Neural cell (in vitro differentiated cells): ENCODE measurements around the gene ANKRD2. TPM values are rescaled to one million over a fixed set of nuclear protein-coding genes. Genes with fewer than 3 reads are reported as not detected.
"Not testable (repeated sequence)": the region's sequence is repeated elsewhere in the genome, so short reads cannot be mapped to it uniquely, and the experiment has no call there.

Experiments used
- H2AFZ ChIP-seq: fragments of 200-600, 300-800 bp; sonication (generic), shearing (Covaris generic); 2 replicates; pipeline ENCODE4 v1.6.0; 2014; ENCODE audit warnings: low read depth, mild to moderate bottlenecking, antibody characterized with exemption, low read length, moderate library complexity
- H3F3A ChIP-seq: fragments of 200-600 bp; shearing (Covaris generic); 2 replicates; pipeline ENCODE4 v1.6.1; 2016; ENCODE audit warnings: mild to moderate bottlenecking, moderate library complexity, mixed read lengths, antibody characterized with exemption, low read length; ENCODE audit not compliant: insufficient read depth, poor library complexity, severe bottlenecking
- H3K27ac ChIP-seq: fragments of 200-600, 300-800 bp; sonication (generic), shearing (Covaris generic); 2 replicates; pipeline ENCODE4 v1.5.1; 2014; ENCODE audit warnings: mild to moderate bottlenecking, low read length, moderate library complexity
- H3K27me3 ChIP-seq: fragments of 300-800, 200-600 bp; sonication (generic), shearing (Covaris generic); 2 replicates; pipeline ENCODE4 v1.6.0; 2014; ENCODE audit warnings: mild to moderate bottlenecking, low read depth, low read length, moderate library complexity; ENCODE audit not compliant: insufficient read depth
- H3K36me3 ChIP-seq: fragments of 300-800, 200-600 bp; sonication (generic), shearing (Covaris generic); 2 replicates; pipeline ENCODE4 v1.5.1; 2014; ENCODE audit warnings: mild to moderate bottlenecking, antibody characterized with exemption, low read length, moderate library complexity; ENCODE audit not compliant: insufficient read depth
- H3K4me2 ChIP-seq: fragments of 300-800, 200-600 bp; sonication (generic), shearing (Covaris generic); 2 replicates; pipeline ENCODE4 v1.6.0; 2014; ENCODE audit warnings: mild to moderate bottlenecking, low read length
- H3K4me3 ChIP-seq: fragments of 300-800, 200-600 bp; sonication (generic), shearing (Covaris generic); 2 replicates; pipeline ENCODE4 v1.5.1; 2014; ENCODE audit warnings: mild to moderate bottlenecking, low read length, moderate library complexity
- H3K79me2 ChIP-seq: fragments of 200-600 bp; shearing (Covaris generic); replicated peaks from 2 replicates; pipeline ENCODE4 v1.6.0; 2014; ENCODE audit warnings: mild to moderate bottlenecking, low read length, moderate library complexity; ENCODE audit not compliant: insufficient read depth
- H3K9ac ChIP-seq: fragments of 300-800, 200-600 bp; sonication (generic), shearing (Covaris generic); 2 replicates; pipeline ENCODE4 v1.6.1; 2016; ENCODE audit warnings: mild to moderate bottlenecking, low read length, mixed read lengths
- H3K9me2 ChIP-seq: fragments of 200-600 bp; shearing (Covaris generic); 2 replicates; pipeline ENCODE4 v1.6.1; 2016; ENCODE audit warnings: mild to moderate bottlenecking, low read length, mixed read lengths; ENCODE audit not compliant: insufficient read depth
- H3K9me3 ChIP-seq: fragments of 200-600, 300-800 bp; sonication (generic), shearing (Covaris generic); 2 replicates; pipeline ENCODE4 v1.6.1; 2016; ENCODE audit warnings: mild to moderate bottlenecking, mixed run types, low read length, moderate library complexity, mixed read lengths
- H4K20me1 ChIP-seq: fragments of 200-600 bp; shearing (Covaris generic); 2 replicates; pipeline ENCODE4 v1.6.1; 2016; ENCODE audit warnings: mild to moderate bottlenecking, mixed run types; ENCODE audit not compliant: insufficient read depth
- EP300 ChIP-seq: fragments of 450-650 bp; conservative IDR thresholded peaks from 2 replicates; pipeline ENCODE4 v1.6.1; 2014; ENCODE audit warnings: antibody characterized with exemption, mild to moderate bottlenecking, moderate library complexity; ENCODE audit not compliant: poor library complexity, severe bottlenecking
- EZH2 ChIP-seq: fragments of 200-600, 300-800 bp; shearing (Covaris generic), sonication (generic); IDR thresholded peaks from 2 replicates; pipeline ENCODE4 v1.6.1; 2014; ENCODE audit warnings: antibody characterized with exemption, low read length, borderline replicate concordance, mild to moderate bottlenecking; ENCODE audit not compliant: insufficient read depth, poor library complexity, severe bottlenecking
- MXI1 ChIP-seq: fragments of 450-650 bp; conservative IDR thresholded peaks from 2 replicates; pipeline ENCODE4 v1.6.1; 2014; ENCODE audit warnings: antibody characterized with exemption, mild to moderate bottlenecking; ENCODE audit not compliant: poor library complexity, severe bottlenecking
- POLR2AphosphoS5 ChIP-seq: IDR thresholded peaks from 2 replicates; pipeline ENCODE4 v1.6.1; 2012
- RAD21 ChIP-seq: fragments of 450-650 bp; conservative IDR thresholded peaks from 2 replicates; pipeline ENCODE4 v1.6.1; 2014; ENCODE audit warnings: antibody characterized with exemption, mild to moderate bottlenecking, moderate library complexity
- REST ChIP-seq: IDR thresholded peaks from 2 replicates; pipeline ENCODE4 v1.6.1; 2012; ENCODE audit warnings: borderline replicate concordance
- SMC3 ChIP-seq: fragments of 450-650 bp; conservative IDR thresholded peaks from 2 replicates; pipeline ENCODE4 v1.6.1; 2014; ENCODE audit warnings: antibody characterized with exemption, mild to moderate bottlenecking, moderate library complexity; ENCODE audit not compliant: poor library complexity
- TAF1 ChIP-seq: IDR thresholded peaks from 2 replicates; pipeline ENCODE4 v1.6.1; 2012; ENCODE audit warnings: low read depth
- polyA plus RNA-seq: library from polyadenylated mRNA; depleted of rRNA; stranded (reverse); fragments of >200 nt; gene quantifications from 2 replicates; pipeline ENCODE4 v1.2.3, GENCODE V29; 2014
- TF ChIP-seq, protein P1 (sequence below): fragments of 450-650 bp; IDR thresholded peaks from 2 replicates; pipeline ENCODE4 v1.5.1; 2014; ENCODE audit warnings: antibody characterized with exemption, mild to moderate bottlenecking, moderate library complexity; ENCODE audit not compliant: poor library complexity, severe bottlenecking

The ANKRD2 gene
- polyA plus RNA-seq, 1 donor from 2014 or later: not detected

GRCh38 chr10:97525086-97525485 lies 47.5 kb upstream of the ANKRD2 start:
- H4K20me1 ChIP-seq: no peaks in the 10 kb centered on the region
- H3K27me3 ChIP-seq: no peaks in the 10 kb centered on the region
- no peaks in the 10 kb centered on the region for H3K79me2 ChIP-seq
- H3K36me3 ChIP-seq: no peaks in the 10 kb centered on the region
- no peak overlapping the region for H3K9ac ChIP-seq
- no peaks in the 10 kb centered on the region for H3F3A ChIP-seq
- no peak overlapping the region for H3K4me2 ChIP-seq
- no peaks in the 10 kb centered on the region for H3K9me3 ChIP-seq
- H3K4me3 ChIP-seq: no peak overlapping the region
- no peak overlapping the region for H2AFZ ChIP-seq
- no peaks in the 10 kb centered on the region for H3K9me2 ChIP-seq
- no peak for TF ChIP-seq TAF1
- TF ChIP-seq, protein P1, sequence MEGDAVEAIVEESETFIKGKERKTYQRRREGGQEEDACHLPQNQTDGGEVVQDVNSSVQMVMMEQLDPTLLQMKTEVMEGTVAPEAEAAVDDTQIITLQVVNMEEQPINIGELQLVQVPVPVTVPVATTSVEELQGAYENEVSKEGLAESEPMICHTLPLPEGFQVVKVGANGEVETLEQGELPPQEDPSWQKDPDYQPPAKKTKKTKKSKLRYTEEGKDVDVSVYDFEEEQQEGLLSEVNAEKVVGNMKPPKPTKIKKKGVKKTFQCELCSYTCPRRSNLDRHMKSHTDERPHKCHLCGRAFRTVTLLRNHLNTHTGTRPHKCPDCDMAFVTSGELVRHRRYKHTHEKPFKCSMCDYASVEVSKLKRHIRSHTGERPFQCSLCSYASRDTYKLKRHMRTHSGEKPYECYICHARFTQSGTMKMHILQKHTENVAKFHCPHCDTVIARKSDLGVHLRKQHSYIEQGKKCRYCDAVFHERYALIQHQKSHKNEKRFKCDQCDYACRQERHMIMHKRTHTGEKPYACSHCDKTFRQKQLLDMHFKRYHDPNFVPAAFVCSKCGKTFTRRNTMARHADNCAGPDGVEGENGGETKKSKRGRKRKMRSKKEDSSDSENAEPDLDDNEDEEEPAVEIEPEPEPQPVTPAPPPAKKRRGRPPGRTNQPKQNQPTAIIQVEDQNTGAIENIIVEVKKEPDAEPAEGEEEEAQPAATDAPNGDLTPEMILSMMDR: no peak
- TF ChIP-seq EP300: no peak
- no peak for TF ChIP-seq EZH2
- no peak for TF ChIP-seq RAD21
- no peak for TF ChIP-seq REST
- no peak for TF ChIP-seq POLR2AphosphoS5
- no peak for TF ChIP-seq MXI1
- TF ChIP-seq SMC3: no peak
- no peak overlapping the region for H3K27ac ChIP-seq

GRCh38 chr10:97525683-97526110 lies 46.9 kb upstream of the ANKRD2 start:
- H3K4me2 ChIP-seq: no peak overlapping the region
- H3K4me3 ChIP-seq: no peak overlapping the region
- H3K9me2 ChIP-seq: no peaks in the 10 kb centered on the region
- no peaks in the 10 kb centered on the region for H3K9me3 ChIP-seq
- no peaks in the 10 kb centered on the region for H3K27me3 ChIP-seq
- no peaks in the 10 kb centered on the region for H3K36me3 ChIP-seq
- no peak overlapping the region for H3K27ac ChIP-seq
- H2AFZ ChIP-seq: no peak overlapping the region
- no peak for TF ChIP-seq SMC3
- no peak for TF ChIP-seq MXI1
- TF ChIP-seq, protein P1: no peak
- TF ChIP-seq EP300: no peak
- no peak for TF ChIP-seq POLR2AphosphoS5
- no peak for TF ChIP-seq EZH2
- no peak for TF ChIP-seq TAF1
- TF ChIP-seq REST: no peak
- TF ChIP-seq RAD21: no peak
- H3F3A ChIP-seq: no peaks in the 10 kb centered on the region
- no peaks in the 10 kb centered on the region for H3K79me2 ChIP-seq
- H3K9ac ChIP-seq: no peak overlapping the region
- no peaks in the 10 kb centered on the region for H4K20me1 ChIP-seq

DNA sequence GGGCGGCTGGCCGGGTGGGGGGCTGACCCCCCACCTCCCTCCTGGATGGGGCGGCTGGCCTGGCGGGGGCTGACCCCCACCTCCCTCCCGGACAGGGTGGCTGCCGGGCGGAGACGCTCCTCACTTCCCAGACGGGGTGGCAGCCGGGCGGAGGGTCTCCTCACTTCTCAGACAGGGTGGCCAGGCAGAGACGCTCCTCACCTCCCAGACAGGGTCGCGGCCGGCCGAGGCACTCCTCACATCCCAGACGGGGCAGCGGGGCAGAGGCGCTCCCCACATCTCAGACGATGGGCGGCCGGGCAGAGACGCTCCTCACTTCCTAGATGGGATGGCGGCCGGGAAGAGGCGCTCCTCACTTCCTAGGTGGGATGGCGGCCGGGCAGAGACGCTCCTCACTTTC lies 43.7 kb upstream of the ANKRD2 start:
- not testable (repeated sequence) for H3K79me2 ChIP-seq, H2AFZ ChIP-seq

More for the DNA sequence above, 43.7 kb upstream of the ANKRD2 start:
- H3K9ac ChIP-seq, H3K4me2 ChIP-seq, H3K27ac ChIP-seq, H3K9me3 ChIP-seq, H3K4me3 ChIP-seq, H3K9me2 ChIP-seq, H3K36me3 ChIP-seq, H3F3A ChIP-seq, H4K20me1 ChIP-seq, H3K27me3 ChIP-seq: not testable (repeated sequence)
